Thyroid gland (tissue), 4 donors: ENCODE measurements around the gene TRPM7. TPM values are rescaled to one million over a fixed set of nuclear protein-coding genes. Genes with fewer than 3 reads are reported as not detected.

Experiments
- DNase-seq, 2 donors: peaks; one replicate each; pipeline ENCODE4 v3.0.0-alpha.2; 2019
- H3K27ac ChIP-seq, 3 donors: fragments of 200-600 bp; sonication (generic); 1 replicate in 2 of 3; 2 replicates in 1 of 3; pipeline ENCODE4 v1.5.1; 2016 to 2019; ENCODE audit warnings: mild to moderate bottlenecking in 1 of 3, moderate library complexity in 1 of 3
- H3K27me3 ChIP-seq: fragments of 200-600 bp; sonication (generic); one replicate; pipeline ENCODE4 v1.5.1; 2019
- H3K36me3 ChIP-seq, 2 donors: fragments of 200-600 bp; sonication (generic); one replicate each; pipeline ENCODE4 v1.5.1; 2016 to 2019
- H3K4me1 ChIP-seq, 2 donors: fragments of 200-600 bp; sonication (generic); one replicate each; pipeline ENCODE4 v1.5.1; 2017 to 2019
- H3K4me3 ChIP-seq, 3 donors: fragments of 200-600 bp; sonication (generic); replicated peaks in 1 of 3; 1 replicate in 2 of 3; 2 replicates in 1 of 3; pipeline ENCODE4 v1.5.1; 2016; ENCODE audit warnings: mild to moderate bottlenecking in 1 of 3
- H3K9me3 ChIP-seq: fragments of 200-600 bp; sonication (generic); one replicate; pipeline ENCODE4 v1.5.1; 2017
- POLR2A ChIP-seq, 2 donors: fragments of 450-650 bp; IDR thresholded peaks; one replicate each; pipeline ENCODE4 v1.6.1; 2017; ENCODE audit warnings: antibody characterized with exemption in 2 of 2, mild to moderate bottlenecking in 2 of 2, moderate library complexity in 1 of 2
- WGBS, 2 donors: methylation state at CpG; one replicate each; pipeline ENCODE4 v1.1.5; 2017; 5-methylcytosine and 5-hydroxymethylcytosine counted together
- intact Hi-C: fragments of 100-400 bp; cut with DNase I; formaldehyde crosslinking; loops from one replicate; pipeline ENCODE4 v1.15.1; 2023
- total RNA-seq, 4 donors: library from RNA; depleted of rRNA; stranded (reverse); fragments of >200 nt; gene quantifications; one replicate each; pipeline ENCODE4 v1.2.3, GENCODE V29; 2016
- TF ChIP-seq, protein P1 (sequence below), 6 experiments: fragments of 200-600 bp in 3 of 6; fragments of 450-650 bp in 3 of 6; sonication (generic) in 3 of 6; IDR thresholded peaks; one replicate each; pipeline ENCODE4 v1.5.1; 2016 to 2019; ENCODE audit warnings: antibody characterized with exemption in 6 of 6, mild to moderate bottlenecking in 2 of 6, inconsistent platforms in 1 of 6, moderate library complexity in 1 of 6

The TRPM7 gene
- total RNA-seq, 4 donors from 2014 or later = 75.5 to 125 (median 87.9) TPM

DNA sequence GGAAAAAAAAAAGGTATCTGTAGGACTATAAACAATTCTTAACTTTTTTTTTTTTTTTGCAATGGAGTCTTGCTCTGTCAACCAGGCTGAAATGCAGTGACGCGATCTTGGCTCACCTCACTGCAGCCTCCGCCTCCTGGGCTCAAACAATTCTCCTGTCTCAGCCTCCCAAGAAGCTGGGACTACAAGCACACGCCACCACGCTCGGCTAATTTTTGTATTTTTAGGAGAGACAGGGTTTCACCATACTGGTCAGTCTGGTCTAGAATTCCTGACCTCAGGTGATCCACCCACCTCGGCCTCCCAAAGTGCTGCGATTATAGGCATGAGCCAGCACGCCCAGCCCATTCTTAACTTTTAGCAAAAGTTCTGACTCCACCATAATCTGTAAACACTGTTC lies 50.5 kb downstream of the TRPM7 start:
- WGBS, 2 donors = 95% methylated on average over 9 of the region's 9 CpGs
- H3K9me3 ChIP-seq = no peaks in the 10 kb centered on the region
- H3K27ac ChIP-seq = no peak overlapping the region
- no peak overlapping the region for H3K4me3 ChIP-seq
- no peak for DNase-seq
- no peaks in the 10 kb centered on the region for H3K4me1 ChIP-seq
- peaks cover 21 to 60% of the 10 kb centered on the region in 2 donors for H3K36me3 ChIP-seq
- TF ChIP-seq POLR2A (IDR thresholded peaks at IDR 0.05) = no peak
- TF ChIP-seq, protein P1, sequence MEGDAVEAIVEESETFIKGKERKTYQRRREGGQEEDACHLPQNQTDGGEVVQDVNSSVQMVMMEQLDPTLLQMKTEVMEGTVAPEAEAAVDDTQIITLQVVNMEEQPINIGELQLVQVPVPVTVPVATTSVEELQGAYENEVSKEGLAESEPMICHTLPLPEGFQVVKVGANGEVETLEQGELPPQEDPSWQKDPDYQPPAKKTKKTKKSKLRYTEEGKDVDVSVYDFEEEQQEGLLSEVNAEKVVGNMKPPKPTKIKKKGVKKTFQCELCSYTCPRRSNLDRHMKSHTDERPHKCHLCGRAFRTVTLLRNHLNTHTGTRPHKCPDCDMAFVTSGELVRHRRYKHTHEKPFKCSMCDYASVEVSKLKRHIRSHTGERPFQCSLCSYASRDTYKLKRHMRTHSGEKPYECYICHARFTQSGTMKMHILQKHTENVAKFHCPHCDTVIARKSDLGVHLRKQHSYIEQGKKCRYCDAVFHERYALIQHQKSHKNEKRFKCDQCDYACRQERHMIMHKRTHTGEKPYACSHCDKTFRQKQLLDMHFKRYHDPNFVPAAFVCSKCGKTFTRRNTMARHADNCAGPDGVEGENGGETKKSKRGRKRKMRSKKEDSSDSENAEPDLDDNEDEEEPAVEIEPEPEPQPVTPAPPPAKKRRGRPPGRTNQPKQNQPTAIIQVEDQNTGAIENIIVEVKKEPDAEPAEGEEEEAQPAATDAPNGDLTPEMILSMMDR (IDR thresholded peaks at IDR 0.05) = no peak
- H3K27me3 ChIP-seq = no peaks in the 10 kb centered on the region
- intact Hi-C loops = no loop called here

DNA sequence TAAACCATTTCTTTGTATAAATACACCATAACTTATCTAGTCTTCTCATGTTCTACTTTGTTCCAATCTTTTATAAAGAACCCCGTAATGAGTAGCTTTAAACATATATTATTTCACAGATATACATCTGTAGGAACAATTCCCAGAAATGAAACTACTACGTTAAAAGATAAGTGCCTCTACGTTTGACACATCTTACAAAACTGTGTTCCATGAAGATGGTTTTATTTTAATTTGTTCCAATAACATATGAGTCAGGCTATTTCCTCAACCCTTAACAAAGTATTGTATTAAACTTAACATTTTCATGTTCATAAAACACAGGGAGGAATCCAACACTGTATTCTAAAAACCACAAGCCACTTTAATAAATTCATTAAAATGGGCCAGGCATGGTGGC lies 52.9 kb downstream of the TRPM7 start:
- Histone ChIP-seq H3K4me1 (no peaks in the 10 kb centered on the region), H3K27ac (no peak overlapping the region), H3K9me3 (no peaks in the 10 kb centered on the region), H3K27me3 (no peaks in the 10 kb centered on the region), H3K4me3 (no peak overlapping the region), H3K36me3 (peaks cover 33 to 60% of the 10 kb centered on the region in 2 donors)
- WGBS, 2 donors = 90 to 94% methylated on average over 3 of the region's 3 CpGs
- TF ChIP-seq, protein P1 (IDR thresholded peaks at IDR 0.05) = no peak
- no peak for TF ChIP-seq POLR2A (IDR thresholded peaks at IDR 0.05)
- no peak for DNase-seq
- intact Hi-C loops = no loop called here

DNA sequence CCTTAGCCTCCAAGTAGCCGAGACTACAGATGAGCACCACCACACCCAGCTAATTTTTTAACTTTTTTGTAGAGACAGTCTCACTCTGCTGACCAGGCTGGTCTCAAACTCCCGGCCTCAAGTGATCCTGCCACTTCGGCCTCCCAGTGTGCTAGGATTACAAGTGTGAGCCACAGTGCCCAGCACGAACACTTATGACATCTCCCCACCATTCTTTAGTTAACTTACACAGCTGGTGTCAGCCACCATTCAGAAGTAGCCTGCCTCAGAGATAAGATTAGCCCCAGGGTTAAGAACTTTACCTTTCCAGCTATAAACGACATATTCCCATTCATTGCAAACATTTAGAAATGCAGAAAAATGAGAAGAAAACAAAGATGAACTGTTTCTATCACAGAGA lies 58.2 kb downstream of the TRPM7 start:
- no peaks in the 10 kb centered on the region for H3K27me3 ChIP-seq
- TF ChIP-seq, protein P1 (IDR thresholded peaks at IDR 0.05) = no peak
- no peak for TF ChIP-seq POLR2A (IDR thresholded peaks at IDR 0.05)
- intact Hi-C loops = no loop called here
- no peak for DNase-seq
- no peaks in the 10 kb centered on the region for H3K4me1 ChIP-seq
- no peak overlapping the region for H3K4me3 ChIP-seq
- 95 to 98% methylated on average over 5 of the region's 5 CpGs for WGBS, 2 donors
- H3K9me3 ChIP-seq = no peaks in the 10 kb centered on the region
- peaks cover 22 to 32% of the 10 kb centered on the region in 2 donors for H3K36me3 ChIP-seq
- no peak overlapping the region for H3K27ac ChIP-seq

DNA sequence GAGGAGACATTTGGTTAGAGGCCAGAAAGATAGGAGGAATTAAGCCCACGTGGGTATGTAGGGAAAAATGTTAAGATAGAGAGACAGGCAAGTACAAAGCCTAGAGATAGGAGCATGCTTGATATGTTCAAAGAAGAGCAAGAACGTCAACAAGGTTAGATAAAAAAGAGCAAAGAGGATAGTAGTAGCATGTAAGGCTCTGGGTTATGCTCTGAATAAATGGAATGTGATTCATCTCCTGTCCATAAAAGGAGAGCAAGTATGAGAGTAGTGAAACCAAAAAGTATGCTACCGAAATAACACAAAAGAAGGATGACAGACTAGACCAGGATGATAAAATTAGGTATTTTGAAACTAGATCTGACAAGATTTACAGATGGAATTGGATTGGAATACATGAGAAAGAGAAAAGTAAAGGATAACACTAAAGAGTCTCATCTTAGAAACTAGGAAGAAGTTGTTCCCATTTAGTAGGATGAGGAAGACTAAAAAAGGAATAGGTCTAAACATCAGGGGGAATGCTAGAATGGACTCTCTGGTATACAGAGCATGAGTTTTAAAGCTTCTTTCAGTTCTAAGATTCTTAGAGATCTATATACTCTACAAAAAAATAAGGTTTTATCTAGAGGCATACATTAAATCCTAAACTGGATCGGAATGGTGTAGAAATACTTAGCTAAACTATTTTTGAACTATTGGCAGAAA lies 59.1 kb downstream of the TRPM7 start:
- Histone ChIP-seq H3K27ac (no peak overlapping the region), H3K36me3 (peaks cover 22 to 27% of the 10 kb centered on the region in 2 donors), H3K4me3 (no peak overlapping the region), H3K9me3 (no peaks in the 10 kb centered on the region), H3K27me3 (no peaks in the 10 kb centered on the region), H3K4me1 (no peaks in the 10 kb centered on the region)
- intact Hi-C loops = no loop called here
- DNase-seq = no peak
- TF ChIP-seq POLR2A (IDR thresholded peaks at IDR 0.05) = no peak
- TF ChIP-seq, protein P1 (IDR thresholded peaks at IDR 0.05) = no peak
- WGBS, 2 donors = 88 to 90% methylated on average over 4 of the region's 4 CpGs

DNA sequence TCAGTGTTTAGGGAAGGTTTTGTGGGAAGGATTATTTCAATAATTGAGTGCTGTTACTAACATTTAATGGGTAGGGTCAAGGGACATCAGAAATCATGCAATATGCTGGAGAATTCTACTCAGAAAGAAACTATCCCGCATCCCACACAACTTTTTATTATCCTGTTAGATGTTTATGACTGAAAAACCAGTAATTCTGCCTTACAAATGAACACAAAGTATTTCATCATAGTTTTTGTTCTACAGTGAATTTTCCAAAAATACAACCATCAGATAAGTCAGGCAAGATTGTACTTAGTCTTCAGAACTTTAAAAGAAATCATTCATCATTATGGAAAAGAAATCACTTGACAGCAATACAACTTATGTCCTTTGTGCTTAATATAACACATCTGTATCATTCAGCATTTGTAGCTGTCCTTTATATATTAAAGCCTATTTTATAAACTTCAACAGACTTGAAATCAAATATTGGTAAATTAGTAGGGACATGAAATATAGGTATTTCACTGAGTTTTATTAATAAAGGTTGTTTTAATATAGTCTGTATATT lies 61.9 kb downstream of the TRPM7 start:
- no peak for DNase-seq
- TF ChIP-seq, protein P1 (IDR thresholded peaks at IDR 0.05) = no peak
- TF ChIP-seq POLR2A (IDR thresholded peaks at IDR 0.05) = no peak
- no peak overlapping the region for H3K27ac ChIP-seq
- H3K27me3 ChIP-seq = no peaks in the 10 kb centered on the region
- WGBS, 2 donors = 90 to 94% methylated on average over 1 of the region's 1 CpG
- no peaks in the 10 kb centered on the region for H3K4me1 ChIP-seq
- peaks cover 9 to 16% of the 10 kb centered on the region in 2 donors for H3K36me3 ChIP-seq
- no peak overlapping the region for H3K4me3 ChIP-seq
- H3K9me3 ChIP-seq = no peaks in the 10 kb centered on the region
- intact Hi-C loops = no loop called here
